Measurements from ENCODE around the gene CIAO3.

GRCh38 chr16:725463-726187 lies 15.2 kb downstream of the CIAO3 start:
- TF ChIP-seq POLR2A (IDR thresholded peaks at IDR 0.05; ENCODE audit: low read length) (no peak), GATA1 (IDR thresholded peaks at IDR 0.05; ENCODE audit: low read depth, low read length) (no peak)
